GM06990 (cell line): ENCODE results near the gene ASPRV1.

Source experiments
- DNase-seq: peaks from one replicate; pipeline ENCODE4 v3.0.0-alpha.2; 2011; ENCODE audit not compliant: insufficient read length; ENCODE audit errors: extremely low read depth
- H3K27me3 ChIP-seq: replicated peaks from 2 replicates; pipeline ENCODE4 v1.6.0; 2011; ENCODE audit warnings: low read length; ENCODE audit not compliant: control insufficient read depth, insufficient read depth
- H3K36me3 ChIP-seq: 2 replicates; pipeline ENCODE4 v1.5.1; 2011; ENCODE audit warnings: low read length; ENCODE audit not compliant: control insufficient read depth, insufficient read depth
- H3K4me3 ChIP-seq: replicated peaks from 2 replicates; pipeline ENCODE4 v1.5.1; 2011; ENCODE audit warnings: low read depth, mild to moderate bottlenecking, control low read depth, low read length
- TF ChIP-seq, protein P1 (sequence below): IDR thresholded peaks from 2 replicates; pipeline ENCODE4 v1.5.1; 2011; ENCODE audit warnings: low read length, control low read depth, mild to moderate bottlenecking, inconsistent platforms; ENCODE audit not compliant: insufficient read depth, poor library complexity, severe bottlenecking

Gene ASPRV1

GRCh38 chr2:69998761-69999160, 37.3 kb upstream of the ASPRV1 start:
- DNase-seq = no peak
- H3K4me3 ChIP-seq = no peak overlapping the region
- no peaks in the 10 kb centered on the region for H3K36me3 ChIP-seq
- TF ChIP-seq, protein P1, sequence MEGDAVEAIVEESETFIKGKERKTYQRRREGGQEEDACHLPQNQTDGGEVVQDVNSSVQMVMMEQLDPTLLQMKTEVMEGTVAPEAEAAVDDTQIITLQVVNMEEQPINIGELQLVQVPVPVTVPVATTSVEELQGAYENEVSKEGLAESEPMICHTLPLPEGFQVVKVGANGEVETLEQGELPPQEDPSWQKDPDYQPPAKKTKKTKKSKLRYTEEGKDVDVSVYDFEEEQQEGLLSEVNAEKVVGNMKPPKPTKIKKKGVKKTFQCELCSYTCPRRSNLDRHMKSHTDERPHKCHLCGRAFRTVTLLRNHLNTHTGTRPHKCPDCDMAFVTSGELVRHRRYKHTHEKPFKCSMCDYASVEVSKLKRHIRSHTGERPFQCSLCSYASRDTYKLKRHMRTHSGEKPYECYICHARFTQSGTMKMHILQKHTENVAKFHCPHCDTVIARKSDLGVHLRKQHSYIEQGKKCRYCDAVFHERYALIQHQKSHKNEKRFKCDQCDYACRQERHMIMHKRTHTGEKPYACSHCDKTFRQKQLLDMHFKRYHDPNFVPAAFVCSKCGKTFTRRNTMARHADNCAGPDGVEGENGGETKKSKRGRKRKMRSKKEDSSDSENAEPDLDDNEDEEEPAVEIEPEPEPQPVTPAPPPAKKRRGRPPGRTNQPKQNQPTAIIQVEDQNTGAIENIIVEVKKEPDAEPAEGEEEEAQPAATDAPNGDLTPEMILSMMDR = no peak
- H3K27me3 ChIP-seq = no peaks in the 10 kb centered on the region

- Histone ChIP-seq H3K27me3 (no peaks in the 10 kb centered on the region), H3K36me3 (no peaks in the 10 kb centered on the region), H3K4me3 (no peak overlapping the region)
- DNase-seq = no peak
- TF ChIP-seq, protein P1 = no peak
These were observed 35.8 kb upstream of the ASPRV1 start for GRCh38 chr2:69997015-69997830.

DNA sequence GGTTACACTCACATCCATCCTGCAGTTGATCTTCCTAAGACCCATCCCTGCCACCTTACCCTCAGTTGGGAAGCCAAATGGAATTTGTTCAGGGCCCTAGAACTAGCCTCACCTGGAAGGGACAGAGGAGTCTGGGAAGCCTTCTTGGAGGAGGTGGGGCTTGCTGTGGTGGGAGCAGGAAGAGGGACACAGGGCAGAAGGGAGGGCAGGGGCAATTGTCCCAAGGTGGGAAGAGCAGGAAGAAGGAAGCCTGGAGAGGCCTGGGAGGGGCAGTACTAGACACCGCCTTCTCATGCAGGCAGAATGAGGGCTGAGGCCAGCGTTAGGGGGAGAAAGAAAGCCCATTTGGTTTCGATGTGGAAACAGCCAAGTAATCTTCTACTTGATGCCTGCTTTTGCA, 34.1 kb upstream of the ASPRV1 start:
- TF ChIP-seq, protein P1 = no peak
- no peak for DNase-seq
- Histone ChIP-seq H3K27me3 (no peaks in the 10 kb centered on the region), H3K36me3 (no peaks in the 10 kb centered on the region), H3K4me3 (no peak overlapping the region)

- no peak for DNase-seq
- TF ChIP-seq, protein P1 = no peak
- Histone ChIP-seq H3K36me3 (no peaks in the 10 kb centered on the region), H3K4me3 (no peak overlapping the region), H3K27me3 (no peaks in the 10 kb centered on the region)
These were observed 32.7 kb upstream of the ASPRV1 start for GRCh38 chr2:69994166-69994565.

DNA sequence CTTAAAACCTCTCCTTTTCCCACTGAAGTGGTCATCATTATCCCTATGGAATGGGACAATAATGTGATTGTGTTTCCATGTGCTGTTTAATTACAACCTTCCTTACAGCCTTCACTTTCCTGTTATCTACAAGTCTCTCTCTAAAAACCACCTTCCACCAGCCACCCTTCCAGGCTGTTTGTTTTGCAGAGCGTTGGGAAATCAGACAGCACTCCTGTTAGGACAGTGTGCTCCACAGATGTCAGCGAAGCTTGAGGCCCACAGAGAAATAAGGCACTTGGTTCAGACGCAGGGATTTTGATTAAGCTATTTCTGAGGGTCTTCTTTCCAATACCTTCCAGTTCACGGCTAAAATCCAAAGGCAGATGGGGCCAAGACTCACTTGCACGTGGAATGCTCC, 32.3 kb upstream of the ASPRV1 start:
- no peak for DNase-seq
- no peak overlapping the region for H3K4me3 ChIP-seq
- H3K36me3 ChIP-seq = no peaks in the 10 kb centered on the region
- no peaks in the 10 kb centered on the region for H3K27me3 ChIP-seq
- TF ChIP-seq, protein P1 = no peak
